ENCODE data around the gene TMF1.

GRCh38 chr3:68999158-68999557 is 53.0 kb downstream of the TMF1 start:
- TF ChIP-seq, protein P1, sequence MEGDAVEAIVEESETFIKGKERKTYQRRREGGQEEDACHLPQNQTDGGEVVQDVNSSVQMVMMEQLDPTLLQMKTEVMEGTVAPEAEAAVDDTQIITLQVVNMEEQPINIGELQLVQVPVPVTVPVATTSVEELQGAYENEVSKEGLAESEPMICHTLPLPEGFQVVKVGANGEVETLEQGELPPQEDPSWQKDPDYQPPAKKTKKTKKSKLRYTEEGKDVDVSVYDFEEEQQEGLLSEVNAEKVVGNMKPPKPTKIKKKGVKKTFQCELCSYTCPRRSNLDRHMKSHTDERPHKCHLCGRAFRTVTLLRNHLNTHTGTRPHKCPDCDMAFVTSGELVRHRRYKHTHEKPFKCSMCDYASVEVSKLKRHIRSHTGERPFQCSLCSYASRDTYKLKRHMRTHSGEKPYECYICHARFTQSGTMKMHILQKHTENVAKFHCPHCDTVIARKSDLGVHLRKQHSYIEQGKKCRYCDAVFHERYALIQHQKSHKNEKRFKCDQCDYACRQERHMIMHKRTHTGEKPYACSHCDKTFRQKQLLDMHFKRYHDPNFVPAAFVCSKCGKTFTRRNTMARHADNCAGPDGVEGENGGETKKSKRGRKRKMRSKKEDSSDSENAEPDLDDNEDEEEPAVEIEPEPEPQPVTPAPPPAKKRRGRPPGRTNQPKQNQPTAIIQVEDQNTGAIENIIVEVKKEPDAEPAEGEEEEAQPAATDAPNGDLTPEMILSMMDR (conservative IDR thresholded peaks at IDR 0.05 in 1 of 2, IDR thresholded peaks at IDR 0.05 in 1 of 2; ENCODE audit: extremely low read depth in 1 of 2, insufficient read depth in 1 of 2, low read depth in 1 of 2, low read length in 2 of 2) = no peak
- no peak for TF ChIP-seq EZH2 (IDR thresholded peaks at IDR 0.05; ENCODE audit: borderline replicate concordance, low read length)

Data from mammary epithelial cell (primary cell).